Astrocyte (in vitro differentiated cells and primary cell): ENCODE data around the gene DLG1. TPM values are rescaled to one million over a fixed set of nuclear protein-coding genes. Genes with fewer than 3 reads are reported as not detected.

Source experiments
- DNase-seq: peaks from one replicate; pipeline ENCODE4 v3.0.0-alpha.2; 2010; ENCODE audit warnings: low read depth
- FAIRE-seq: peaks from 2 replicates; lab custom pipeline; 2011; peaks lifted over from hg19 to GRCh38; lab: Jason Lieb, UNC
- H2AFZ ChIP-seq: 2 replicates; pipeline ENCODE4 v1.6.0; 2012; ENCODE audit warnings: low read depth, low read length, inconsistent platforms
- H3K27ac ChIP-seq: 2 replicates; pipeline ENCODE4 v1.5.1; 2011; ENCODE audit warnings: low read depth, low read length, inconsistent platforms
- H3K27me3 ChIP-seq: 2 replicates; pipeline ENCODE4 v1.6.0; 2011; ENCODE audit warnings: low read length, inconsistent platforms; ENCODE audit not compliant: insufficient read depth
- H3K36me3 ChIP-seq: 2 replicates; pipeline ENCODE4 v1.5.1; 2011; ENCODE audit warnings: low read length, inconsistent platforms; ENCODE audit not compliant: insufficient read depth
- H3K4me1 ChIP-seq: 2 replicates; pipeline ENCODE4 v1.5.1; 2011; ENCODE audit warnings: low read length, inconsistent platforms; ENCODE audit not compliant: insufficient read depth
- H3K4me2 ChIP-seq: 2 replicates; pipeline ENCODE4 v1.6.0; 2012; ENCODE audit warnings: low read length, inconsistent platforms
- H3K4me3 ChIP-seq: 2 replicates; pipeline ENCODE4 v1.5.1; 2011; ENCODE audit warnings: low read depth, mild to moderate bottlenecking, low read length, inconsistent platforms; ENCODE audit not compliant: insufficient read depth
- H3K79me2 ChIP-seq: 2 replicates; pipeline ENCODE4 v1.6.0; 2012; ENCODE audit warnings: mild to moderate bottlenecking, low read length, inconsistent platforms; ENCODE audit not compliant: insufficient read depth
- H3K9ac ChIP-seq: 2 replicates; pipeline ENCODE4 v1.6.0; 2012; ENCODE audit warnings: mild to moderate bottlenecking, low read length, inconsistent platforms
- H3K9me3 ChIP-seq: 2 replicates; pipeline ENCODE4 v1.5.1; 2012; ENCODE audit warnings: low read depth, mild to moderate bottlenecking, low read length, inconsistent platforms; ENCODE audit not compliant: insufficient read depth
- H4K20me1 ChIP-seq: 2 replicates; pipeline ENCODE4 v1.6.0; 2012; ENCODE audit warnings: low read length, inconsistent platforms; ENCODE audit not compliant: insufficient read depth
- H3K27ac Mint-ChIP-seq: one replicate; pipeline ENCODE4 v1.8.0; 2021; ENCODE audit warnings: mild to moderate bottlenecking, mixed read lengths; ENCODE audit not compliant: unreplicated experiment
- H3K27me3 Mint-ChIP-seq: one replicate; pipeline ENCODE4 v1.8.0; 2021; ENCODE audit warnings: low read depth, mixed read lengths; ENCODE audit not compliant: unreplicated experiment
- H3K36me3 Mint-ChIP-seq: one replicate; pipeline ENCODE4 v1.8.0; 2021; ENCODE audit warnings: low read depth, mixed read lengths; ENCODE audit not compliant: unreplicated experiment
- H3K4me1 Mint-ChIP-seq: one replicate; pipeline ENCODE4 v1.8.0; 2021; ENCODE audit warnings: low read depth, mixed read lengths; ENCODE audit not compliant: unreplicated experiment
- H3K4me3 Mint-ChIP-seq: one replicate; pipeline ENCODE4 v1.8.0; 2021; ENCODE audit warnings: mild to moderate bottlenecking, moderate library complexity, mixed read lengths; ENCODE audit not compliant: unreplicated experiment
- H3K9me3 Mint-ChIP-seq: one replicate; pipeline ENCODE4 v1.8.0; 2021; ENCODE audit warnings: mild to moderate bottlenecking, mixed read lengths; ENCODE audit not compliant: unreplicated experiment
- CTCF ChIP-seq: IDR thresholded peaks from 2 replicates; pipeline ENCODE4 v1.5.1; 2011; ENCODE audit warnings: low read depth, mild to moderate bottlenecking, inconsistent platforms, low read length, moderate library complexity; ENCODE audit not compliant: insufficient read depth
- EZH2 ChIP-seq: IDR thresholded peaks from 2 replicates; pipeline ENCODE4 v1.6.1; 2012; ENCODE audit warnings: mild to moderate bottlenecking, low read length, inconsistent platforms; ENCODE audit not compliant: insufficient read depth
- total RNA-seq: library from RNA; stranded (reverse); gene quantifications from 2 replicates; pipeline ENCODE4 v1.2.1, GENCODE V29; 2021

DLG1 gene
- total RNA-seq, 1 donor from 2014 or later = 210 TPM

DNA sequence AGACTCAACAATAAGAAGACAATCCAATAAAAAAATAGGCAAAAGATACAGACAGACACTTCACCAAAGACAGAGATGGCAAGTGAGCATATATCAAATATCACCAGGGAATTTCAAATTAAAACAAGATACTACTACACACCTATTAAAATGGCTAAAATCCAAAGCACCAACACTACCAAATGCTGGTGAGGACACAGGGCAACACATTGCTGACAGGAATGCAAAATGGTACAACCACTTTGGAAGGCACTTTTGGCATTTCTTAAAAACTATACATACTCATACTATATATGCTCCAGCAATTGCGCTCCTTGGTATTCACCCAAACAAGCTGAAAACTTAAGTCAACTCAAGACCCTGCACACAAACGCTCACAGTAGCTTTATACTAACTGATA lies 12.9 kb downstream of the DLG1 start:
- H3K36me3 Mint-ChIP-seq = peaks cover 32% of the 10 kb centered on the region
- H3K4me1 Mint-ChIP-seq = peaks cover 11% of the 10 kb centered on the region
- no peaks in the 10 kb centered on the region for H3K9me3 Mint-ChIP-seq
- no peak for TF ChIP-seq EZH2
- TF ChIP-seq CTCF = no peak
- H3K4me3 ChIP-seq = no peak overlapping the region
- no peak overlapping the region for H3K27ac ChIP-seq
- peaks cover 51% of the 10 kb centered on the region for H3K36me3 ChIP-seq
- H3K4me3 Mint-ChIP-seq = no peak overlapping the region
- peaks cover 8% of the 10 kb centered on the region for H3K4me1 ChIP-seq
- FAIRE-seq = no peak
- no peaks in the 10 kb centered on the region for H3K27me3 Mint-ChIP-seq
- DNase-seq = no peak
- H3K9ac ChIP-seq = no peak overlapping the region
- H3K9me3 ChIP-seq = no peaks in the 10 kb centered on the region
- H3K27me3 ChIP-seq = no peaks in the 10 kb centered on the region
- peaks cover 99% of the 10 kb centered on the region for H3K79me2 ChIP-seq
- H3K4me2 ChIP-seq = no peak overlapping the region
- H3K27ac Mint-ChIP-seq = no peak overlapping the region
- peaks cover 81% of the 10 kb centered on the region for H4K20me1 ChIP-seq
- no peak overlapping the region for H2AFZ ChIP-seq

DNA sequence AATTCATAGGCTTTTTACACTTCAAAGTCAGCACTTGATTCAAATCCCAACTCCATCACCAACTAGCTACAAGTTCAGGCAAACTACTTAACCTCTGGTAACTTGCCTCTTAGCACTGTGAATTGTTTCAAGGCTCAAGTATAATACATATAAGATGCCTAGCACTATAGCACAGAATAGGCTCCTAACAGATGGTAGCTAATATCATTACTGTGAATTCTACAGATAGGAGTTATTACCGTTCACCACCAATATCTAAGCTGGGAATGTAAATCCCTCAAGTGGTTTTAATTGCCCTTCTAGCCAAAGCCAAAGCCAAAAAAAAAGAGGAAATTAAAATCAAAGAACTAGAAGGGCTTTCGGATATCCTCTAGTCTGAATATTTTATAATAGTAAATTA lies 15.4 kb downstream of the DLG1 start:
- Histone ChIP-seq H3K4me1 (no peaks in the 10 kb centered on the region), H3K36me3 (peaks cover 51% of the 10 kb centered on the region), H3K27ac (no peak overlapping the region), H3K79me2 (peaks cover 100% of the 10 kb centered on the region), H2AFZ (no peak overlapping the region), H3K4me3 (no peak overlapping the region), H4K20me1 (peaks cover 89% of the 10 kb centered on the region), H3K9me3 (no peaks in the 10 kb centered on the region), H3K9ac (no peak overlapping the region), H3K4me2 (no peak overlapping the region), H3K27me3 (no peaks in the 10 kb centered on the region)
- DNase-seq (no peak), FAIRE-seq (no peak)
- H3K27ac Mint-ChIP-seq = no peak overlapping the region
- H3K36me3 Mint-ChIP-seq = peaks cover 27% of the 10 kb centered on the region
- no peak overlapping the region for H3K4me3 Mint-ChIP-seq
- TF ChIP-seq CTCF (no peak), EZH2 (no peak)
- no peaks in the 10 kb centered on the region for H3K27me3 Mint-ChIP-seq
- no peaks in the 10 kb centered on the region for H3K9me3 Mint-ChIP-seq
- peaks cover 7% of the 10 kb centered on the region for H3K4me1 Mint-ChIP-seq

DNA sequence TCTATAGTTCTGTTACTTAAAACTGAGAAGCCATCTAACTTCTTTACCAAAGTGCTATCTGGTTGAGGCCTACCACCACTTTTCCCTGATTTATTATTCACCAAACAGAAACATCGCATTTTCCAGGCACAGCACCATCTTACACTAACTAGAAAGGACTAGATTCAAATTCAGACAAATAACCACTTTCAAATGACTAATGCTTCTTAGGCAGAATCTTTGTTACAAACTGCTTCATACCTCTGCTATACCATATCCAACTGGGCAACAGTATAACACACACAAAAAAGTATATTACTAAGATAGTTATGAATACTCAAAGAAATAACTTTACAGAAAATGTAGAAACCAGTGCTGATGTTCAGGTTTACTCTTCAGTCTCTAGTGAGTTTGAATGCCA lies 16.6 kb downstream of the DLG1 start:
- peaks cover 95% of the 10 kb centered on the region for H4K20me1 ChIP-seq
- no peaks in the 10 kb centered on the region for H3K27me3 ChIP-seq
- H3K4me3 Mint-ChIP-seq = no peak overlapping the region
- H3K4me2 ChIP-seq = no peak overlapping the region
- no peaks in the 10 kb centered on the region for H3K27me3 Mint-ChIP-seq
- no peak overlapping the region for H3K9ac ChIP-seq
- H3K9me3 ChIP-seq = no peaks in the 10 kb centered on the region
- H3K4me1 Mint-ChIP-seq = peaks cover 7% of the 10 kb centered on the region
- no peaks in the 10 kb centered on the region for H3K4me1 ChIP-seq
- H3K36me3 ChIP-seq = peaks cover 53% of the 10 kb centered on the region
- H2AFZ ChIP-seq = no peak overlapping the region
- DNase-seq (no peak), FAIRE-seq (no peak)
- H3K4me3 ChIP-seq = no peak overlapping the region
- no peaks in the 10 kb centered on the region for H3K9me3 Mint-ChIP-seq
- H3K27ac Mint-ChIP-seq = no peak overlapping the region
- TF ChIP-seq CTCF (no peak), EZH2 (no peak)
- H3K27ac ChIP-seq = no peak overlapping the region
- H3K36me3 Mint-ChIP-seq = peaks cover 28% of the 10 kb centered on the region
- H3K79me2 ChIP-seq = peaks cover 100% of the 10 kb centered on the region
